ENCODE measurements around the gene FAM170B.

DNA sequence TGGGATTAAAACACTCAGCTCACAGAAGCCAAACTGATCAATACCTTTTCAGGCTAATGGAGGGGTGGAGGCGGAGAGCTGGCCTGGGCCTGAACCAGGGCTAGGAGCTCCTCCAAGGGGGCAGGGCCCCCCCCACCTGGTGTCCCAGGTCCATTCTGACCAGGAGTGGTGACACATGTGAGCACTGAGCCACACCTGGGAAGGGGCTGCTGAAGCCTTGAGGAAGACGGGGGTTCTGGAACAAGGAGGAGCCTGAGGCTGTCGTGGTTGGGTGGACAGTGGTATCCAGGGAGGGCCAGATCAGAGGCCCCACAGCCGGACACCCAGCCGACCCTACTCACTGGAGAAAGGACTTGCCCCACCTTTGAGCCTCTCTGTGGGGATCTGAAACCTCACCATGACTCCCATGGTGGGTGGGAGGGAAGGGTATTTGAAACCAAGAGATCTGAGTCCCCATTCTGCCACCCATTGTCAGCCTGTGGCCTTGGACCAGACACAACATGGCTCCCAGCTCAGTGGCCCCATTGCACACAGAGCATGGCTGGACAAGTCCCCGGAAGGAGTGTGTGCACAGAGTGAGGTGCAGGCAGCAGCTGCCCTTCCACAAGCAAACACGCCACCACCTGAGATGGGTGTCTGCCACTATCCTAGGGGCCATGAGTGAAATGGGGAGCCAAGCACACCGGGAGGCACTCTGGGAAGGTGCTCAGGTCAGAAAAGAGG, 41.9 kb upstream of the FAM170B start:
- no peak for TF ChIP-seq EZH2 (IDR thresholded peaks at IDR 0.05; ENCODE audit: borderline replicate concordance, low read depth, low read length, severe bottlenecking)
- no peak for TF ChIP-seq POLR2AphosphoS5 (IDR thresholded peaks at IDR 0.05; ENCODE audit: insufficient read depth, low read depth, low read length)
- no peak for TF ChIP-seq POLR2A (IDR thresholded peaks at IDR 0.05; ENCODE audit: low read depth, low read length)
- TF ChIP-seq, protein P1, sequence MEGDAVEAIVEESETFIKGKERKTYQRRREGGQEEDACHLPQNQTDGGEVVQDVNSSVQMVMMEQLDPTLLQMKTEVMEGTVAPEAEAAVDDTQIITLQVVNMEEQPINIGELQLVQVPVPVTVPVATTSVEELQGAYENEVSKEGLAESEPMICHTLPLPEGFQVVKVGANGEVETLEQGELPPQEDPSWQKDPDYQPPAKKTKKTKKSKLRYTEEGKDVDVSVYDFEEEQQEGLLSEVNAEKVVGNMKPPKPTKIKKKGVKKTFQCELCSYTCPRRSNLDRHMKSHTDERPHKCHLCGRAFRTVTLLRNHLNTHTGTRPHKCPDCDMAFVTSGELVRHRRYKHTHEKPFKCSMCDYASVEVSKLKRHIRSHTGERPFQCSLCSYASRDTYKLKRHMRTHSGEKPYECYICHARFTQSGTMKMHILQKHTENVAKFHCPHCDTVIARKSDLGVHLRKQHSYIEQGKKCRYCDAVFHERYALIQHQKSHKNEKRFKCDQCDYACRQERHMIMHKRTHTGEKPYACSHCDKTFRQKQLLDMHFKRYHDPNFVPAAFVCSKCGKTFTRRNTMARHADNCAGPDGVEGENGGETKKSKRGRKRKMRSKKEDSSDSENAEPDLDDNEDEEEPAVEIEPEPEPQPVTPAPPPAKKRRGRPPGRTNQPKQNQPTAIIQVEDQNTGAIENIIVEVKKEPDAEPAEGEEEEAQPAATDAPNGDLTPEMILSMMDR (IDR thresholded peaks at IDR 0.05; ENCODE audit: extremely low read depth in 1 of 2, insufficient read depth in 1 of 2, low read depth in 1 of 2, low read length in 2 of 2) = no peak
- TF ChIP-seq GATA2 (IDR thresholded peaks at IDR 0.05; ENCODE audit: insufficient read depth, insufficient read length, low read depth, low read length) = no peak
- TF ChIP-seq MAX (IDR thresholded peaks at IDR 0.05; ENCODE audit: insufficient read depth, insufficient read length) = no peak
- no peak for TF ChIP-seq FOS (IDR thresholded peaks at IDR 0.05; ENCODE audit: borderline replicate concordance, insufficient read depth, low read length)
- no peak for TF ChIP-seq JUN (IDR thresholded peaks at IDR 0.05; ENCODE audit: borderline replicate concordance, insufficient read depth, insufficient read length, low read depth)
- no peak for TF ChIP-seq MYC (IDR thresholded peaks at IDR 0.05; ENCODE audit: low read depth, low read length)

Measured in endothelial cell of umbilical vein (primary cell).